ENCODE measurements around the gene VARS2.

GRCh38 chr6:30926644-30927043, 12.6 kb downstream of the VARS2 start:
- TF ChIP-seq POLR2A (IDR thresholded peaks at IDR 0.05) (no peak), CTCF (IDR thresholded peaks at IDR 0.05) (no peak), POLR2AphosphoS5 (IDR thresholded peaks at IDR 0.05) (peak; percentile 39)

Data from gastroesophageal sphincter (tissue), 3 donors.